IPS-18a (cell line): ENCODE data around the gene TRMT44.

Source experiments
- H3K27ac ChIP-seq: one replicate; pipeline ENCODE4 v1.5.1; 2013; ENCODE audit warnings: low read length
- H3K27me3 ChIP-seq: one replicate; pipeline ENCODE4 v1.6.1; 2013; ENCODE audit warnings: mild to moderate bottlenecking, low read length; ENCODE audit not compliant: control insufficient read depth, insufficient read depth
- H3K36me3 ChIP-seq: one replicate; pipeline ENCODE4 v1.6.1; 2013; ENCODE audit warnings: low read depth, low read length; ENCODE audit not compliant: control insufficient read depth
- H3K4me1 ChIP-seq: one replicate; pipeline ENCODE4 v1.6.1; 2013; ENCODE audit warnings: low read depth, low read length; ENCODE audit not compliant: control insufficient read depth
- H3K4me3 ChIP-seq: one replicate; pipeline ENCODE4 v1.5.1; 2013; ENCODE audit warnings: low read length
- H3K9ac ChIP-seq: one replicate; pipeline ENCODE4 v1.6.1; 2013; ENCODE audit warnings: mild to moderate bottlenecking, low read length, moderate library complexity
- H3K9me3 ChIP-seq: one replicate; pipeline ENCODE4 v1.6.1; 2013; ENCODE audit warnings: low read depth, low read length; ENCODE audit not compliant: control insufficient read depth

The TRMT44 gene

DNA sequence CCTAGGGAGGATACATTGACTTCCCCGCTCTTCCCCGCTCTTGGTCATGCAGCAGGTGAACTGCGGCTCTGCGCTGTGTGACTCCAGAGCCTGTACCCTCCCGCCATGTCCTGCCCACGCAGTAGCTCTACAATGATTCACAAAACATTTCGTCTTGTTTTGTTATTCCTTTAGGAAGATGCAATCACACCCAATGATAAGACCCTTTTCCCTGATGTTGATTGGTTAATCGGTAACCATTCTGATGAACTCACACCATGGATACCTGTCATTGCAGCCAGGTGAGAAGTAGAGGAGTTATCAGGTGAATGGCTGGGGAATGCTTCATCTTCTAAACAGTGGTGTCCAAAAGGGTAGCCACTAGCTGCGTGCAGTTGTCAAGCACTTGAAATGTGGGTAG lies 23.2 kb downstream of the TRMT44 start:
- Histone ChIP-seq H3K27ac (no peak overlapping the region), H3K4me1 (peaks cover under 1% of the 10 kb centered on the region), H3K36me3 (peaks cover 30% of the 10 kb centered on the region), H3K4me3 (no peak overlapping the region), H3K9ac (no peak overlapping the region), H3K27me3 (no peaks in the 10 kb centered on the region), H3K9me3 (no peaks in the 10 kb centered on the region)

DNA sequence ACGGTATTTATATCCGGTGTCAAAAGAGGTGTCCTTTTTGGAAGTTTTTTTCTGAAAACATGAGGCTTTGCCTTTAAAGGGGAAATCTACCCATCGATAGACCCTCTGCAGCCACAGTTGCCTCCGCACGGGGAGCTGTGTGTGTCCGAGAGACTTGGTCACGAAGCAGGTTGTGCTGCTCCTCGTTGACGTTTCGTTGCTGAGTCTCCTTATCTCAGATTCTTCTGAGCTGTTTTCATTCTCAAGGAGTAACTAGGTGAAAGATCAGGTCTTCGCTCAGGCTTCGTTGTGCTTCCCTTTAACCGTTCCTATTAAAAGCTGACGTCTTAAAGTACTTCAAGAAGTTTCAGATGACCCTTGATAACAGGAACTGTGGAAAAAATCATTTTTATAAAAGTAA lies 23.8 kb downstream of the TRMT44 start:
- Histone ChIP-seq H3K36me3 (peaks cover 33% of the 10 kb centered on the region), H3K27me3 (no peaks in the 10 kb centered on the region), H3K27ac (no peak overlapping the region), H3K9ac (no peak overlapping the region), H3K9me3 (no peaks in the 10 kb centered on the region), H3K4me3 (no peak overlapping the region), H3K4me1 (peaks cover 4% of the 10 kb centered on the region)

DNA sequence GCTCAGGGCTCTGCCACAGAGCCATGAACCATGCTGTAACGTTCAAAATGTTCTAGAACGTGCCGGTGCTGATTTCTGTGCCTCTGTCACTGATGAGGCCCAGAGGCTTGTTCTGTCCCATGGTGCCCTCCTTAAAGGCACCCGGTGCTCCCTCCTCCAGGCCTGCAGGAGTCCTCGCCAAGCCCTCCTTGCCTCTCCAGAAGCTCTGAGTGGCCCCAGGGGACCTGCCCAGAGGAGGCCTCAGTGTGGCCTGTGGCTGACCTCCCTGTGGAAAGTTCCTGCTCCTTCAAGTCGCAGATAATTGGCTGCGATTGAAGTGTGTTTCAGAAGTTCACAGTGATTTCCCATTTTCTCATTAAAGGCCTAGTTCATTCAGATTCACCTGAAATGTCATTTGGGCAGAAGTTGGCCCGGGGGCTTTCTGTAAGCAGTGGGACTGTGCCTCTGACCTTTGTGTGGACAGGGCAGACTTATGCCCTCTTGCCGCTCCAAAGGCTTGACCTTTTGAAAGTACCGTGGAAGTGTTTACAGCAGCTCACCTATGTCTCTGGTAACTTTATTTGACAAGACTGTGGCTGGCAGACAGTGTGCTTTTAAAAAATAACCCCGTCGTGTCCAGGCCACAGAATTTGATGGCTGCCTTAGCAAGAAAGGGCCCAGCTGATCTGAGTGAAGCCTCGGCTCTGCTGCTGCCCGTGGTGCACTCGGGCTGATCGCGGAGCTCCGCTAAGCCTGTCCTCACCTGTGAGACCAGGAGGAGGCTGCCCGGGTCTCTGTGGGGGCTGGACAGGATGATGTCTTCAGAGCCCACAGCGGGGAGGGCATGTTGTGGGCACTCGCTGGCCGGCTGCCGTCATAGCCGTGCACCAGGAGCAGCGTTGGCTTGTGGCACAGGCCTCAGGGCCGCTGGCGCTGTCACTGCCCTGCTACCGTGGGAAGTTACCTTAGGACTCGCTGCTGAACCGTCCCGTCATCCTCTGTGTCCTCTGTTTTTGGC lies 25.3 kb downstream of the TRMT44 start:
- peaks cover 42% of the 10 kb centered on the region for H3K36me3 ChIP-seq
- no peaks in the 10 kb centered on the region for H3K9me3 ChIP-seq
- H3K27ac ChIP-seq, result no peak overlapping the region
- H3K4me3 ChIP-seq, result no peak overlapping the region
- peaks cover 4% of the 10 kb centered on the region for H3K4me1 ChIP-seq
- no peaks in the 10 kb centered on the region for H3K27me3 ChIP-seq
- H3K9ac ChIP-seq, result no peak overlapping the region

- Histone ChIP-seq H3K27ac (no peak overlapping the region), H3K9ac (no peak overlapping the region), H3K4me3 (no peak overlapping the region)
Observed at GRCh38 chr4:8467016-8467415, 26.4 kb downstream of the TRMT44 start.

GRCh38 chr4:8468746-8469535 lies 28.4 kb downstream of the TRMT44 start:
- Histone ChIP-seq H3K4me3 (no peak overlapping the region), H3K27ac (no peak overlapping the region), H3K4me1 (peaks cover 4% of the 10 kb centered on the region), H3K9ac (no peak overlapping the region), H3K36me3 (peaks cover 46% of the 10 kb centered on the region), H3K9me3 (no peaks in the 10 kb centered on the region), H3K27me3 (no peaks in the 10 kb centered on the region)

More at GRCh38 chr4:8467016-8467415, 26.4 kb downstream of the TRMT44 start:
- H3K36me3 ChIP-seq, result peaks cover 42% of the 10 kb centered on the region
- no peaks in the 10 kb centered on the region for H3K27me3 ChIP-seq
- peaks cover 4% of the 10 kb centered on the region for H3K4me1 ChIP-seq
- H3K9me3 ChIP-seq, result no peaks in the 10 kb centered on the region

GRCh38 chr4:8469550-8469949 lies 29.0 kb downstream of the TRMT44 start:
- Histone ChIP-seq H3K9ac (no peak overlapping the region), H3K4me3 (no peak overlapping the region), H3K27ac (no peak overlapping the region), H3K9me3 (no peaks in the 10 kb centered on the region), H3K27me3 (no peaks in the 10 kb centered on the region), H3K36me3 (peaks cover 41% of the 10 kb centered on the region), H3K4me1 (peaks cover 4% of the 10 kb centered on the region)

DNA sequence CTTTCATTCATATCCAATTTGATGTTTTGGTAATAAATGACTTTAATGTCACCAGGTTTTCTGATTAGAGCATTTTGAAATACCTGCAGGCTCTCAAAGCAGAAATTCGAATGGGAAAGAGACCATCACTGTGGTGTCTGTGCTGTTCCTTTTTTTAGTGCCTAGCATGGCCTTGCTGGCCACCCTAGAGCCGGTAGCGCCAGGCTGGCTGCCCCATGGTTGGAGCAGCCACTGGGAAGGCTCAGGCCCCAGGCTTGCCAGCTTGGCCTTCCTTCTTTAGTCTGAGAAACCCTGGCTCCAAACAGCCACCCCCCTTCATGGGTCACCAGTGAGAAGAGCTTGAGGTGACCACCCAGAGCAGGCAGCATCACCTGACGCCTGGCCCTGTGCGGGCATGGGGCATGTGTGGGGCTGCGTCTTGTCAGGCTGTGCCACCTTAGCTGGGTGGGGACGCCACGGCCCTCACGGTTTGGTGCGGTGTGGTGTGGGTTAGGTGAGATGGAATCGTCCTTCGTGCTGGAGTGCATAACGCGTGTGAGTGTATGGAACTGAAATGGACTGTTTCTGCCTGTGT lies 30.0 kb downstream of the TRMT44 start:
- Histone ChIP-seq H3K36me3 (peaks cover 35% of the 10 kb centered on the region), H3K4me3 (no peak overlapping the region), H3K27ac (no peak overlapping the region), H3K27me3 (no peaks in the 10 kb centered on the region), H3K9me3 (no peaks in the 10 kb centered on the region), H3K4me1 (peaks cover 4% of the 10 kb centered on the region), H3K9ac (no peak overlapping the region)

DNA sequence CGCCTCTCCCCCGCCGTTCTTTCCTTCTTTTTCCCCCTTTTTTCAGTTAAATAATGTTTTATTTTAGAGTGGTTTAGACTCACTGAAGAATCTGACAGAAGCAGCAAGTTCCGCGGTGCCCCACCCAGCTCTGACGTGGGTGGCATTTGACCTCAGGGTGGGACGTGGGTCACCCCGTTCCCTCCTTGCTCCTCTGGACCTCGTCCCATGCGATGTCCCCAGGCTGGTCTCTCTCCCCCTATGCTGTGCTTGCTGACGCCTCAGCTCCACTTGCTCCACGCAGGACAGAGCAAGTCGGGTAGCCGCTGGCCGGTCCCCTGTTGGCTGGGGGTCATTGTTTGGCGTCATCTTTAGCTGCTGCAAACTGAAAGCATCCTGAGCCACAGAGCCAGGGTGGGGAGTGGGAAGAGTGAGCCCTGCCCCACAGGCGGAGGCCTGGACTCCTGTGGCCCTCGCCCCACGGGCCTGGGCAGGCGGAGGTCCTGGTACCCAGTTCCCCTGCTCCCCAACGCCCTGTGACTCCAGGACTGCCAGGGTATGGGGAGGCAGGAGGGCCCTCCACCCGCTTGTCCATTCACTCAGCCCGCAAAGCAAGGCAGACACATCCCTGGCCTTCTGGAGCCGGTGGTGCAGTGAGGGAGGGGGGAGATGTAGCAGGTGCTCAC lies 30.8 kb downstream of the TRMT44 start:
- H3K4me3 ChIP-seq, result no peak overlapping the region
- no peaks in the 10 kb centered on the region for H3K9me3 ChIP-seq
- peaks cover 4% of the 10 kb centered on the region for H3K4me1 ChIP-seq
- no peak overlapping the region for H3K27ac ChIP-seq
- H3K36me3 ChIP-seq, result peaks cover 37% of the 10 kb centered on the region
- H3K27me3 ChIP-seq, result no peaks in the 10 kb centered on the region
- H3K9ac ChIP-seq, result no peak overlapping the region

DNA sequence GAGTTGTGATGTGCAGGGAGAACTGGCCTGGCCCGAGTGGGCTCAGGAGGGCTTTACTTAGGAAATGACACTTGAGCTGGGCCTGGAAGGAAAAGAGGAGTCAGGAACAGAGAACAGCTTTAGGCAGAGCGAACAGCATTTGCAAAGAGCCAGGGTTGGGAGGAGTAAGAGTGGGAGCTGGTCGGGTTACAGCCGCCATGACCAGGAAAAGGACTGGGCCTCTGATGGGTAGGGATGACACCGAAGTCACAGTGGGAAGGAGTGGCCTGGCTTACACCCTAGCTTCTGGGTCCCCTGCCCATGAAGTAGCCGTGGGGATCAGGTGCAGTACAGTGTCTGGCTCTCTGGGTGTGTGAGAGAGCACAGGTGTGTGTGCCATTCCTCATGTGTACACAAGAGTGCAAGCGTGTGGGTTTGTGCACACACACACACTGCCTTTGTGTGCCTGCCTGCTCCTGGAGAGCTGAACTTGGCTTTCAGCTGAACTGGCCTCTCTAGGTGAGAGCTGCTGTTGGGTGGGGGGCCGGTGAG lies 31.6 kb downstream of the TRMT44 start:
- H3K9ac ChIP-seq, result no peak overlapping the region
- peaks cover 4% of the 10 kb centered on the region for H3K4me1 ChIP-seq
- H3K27ac ChIP-seq, result no peak overlapping the region
- H3K36me3 ChIP-seq, result peaks cover 44% of the 10 kb centered on the region
- H3K4me3 ChIP-seq, result no peak overlapping the region
- H3K27me3 ChIP-seq, result no peaks in the 10 kb centered on the region
- no peaks in the 10 kb centered on the region for H3K9me3 ChIP-seq

DNA sequence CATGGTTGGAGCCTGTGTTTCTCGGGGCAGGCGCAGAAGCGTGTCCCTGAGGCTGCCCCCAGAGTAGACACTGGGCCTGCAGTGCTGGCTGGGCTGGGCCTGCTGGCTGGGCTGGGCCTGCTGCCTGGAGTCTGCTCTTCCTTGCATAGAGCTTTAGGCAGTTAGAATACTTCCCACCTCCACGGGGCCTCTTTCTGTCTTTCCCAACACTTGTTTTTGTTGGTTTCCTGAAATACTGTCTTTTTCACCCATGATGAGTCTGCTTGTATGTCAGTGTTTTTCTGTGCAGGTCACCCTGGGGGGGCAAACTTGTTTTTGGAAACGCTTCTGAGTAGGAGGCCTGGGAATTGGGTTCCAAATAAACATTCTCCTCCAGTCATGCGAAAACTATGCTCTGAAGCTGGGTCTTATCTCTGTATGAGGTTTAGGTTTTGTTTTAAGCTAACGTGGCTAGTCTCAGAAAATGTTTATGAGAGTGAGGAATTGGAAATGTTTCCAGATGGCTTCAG lies 32.2 kb downstream of the TRMT44 start:
- H3K27ac ChIP-seq, result no peak overlapping the region

More for the DNA sequence above, 32.2 kb downstream of the TRMT44 start:
- Histone ChIP-seq H3K9ac (no peak overlapping the region), H3K4me1 (peaks cover 4% of the 10 kb centered on the region), H3K9me3 (no peaks in the 10 kb centered on the region), H3K27me3 (no peaks in the 10 kb centered on the region), H3K36me3 (peaks cover 42% of the 10 kb centered on the region), H3K4me3 (no peak overlapping the region)
